Right lobe of liver (tissue), 6 donors: Measurements from ENCODE around the gene PPCDC. TPM values are rescaled to one million over a fixed set of nuclear protein-coding genes. Genes with fewer than 3 reads are reported as not detected.

Source experiments
- ATAC-seq, 4 donors: fragments of 200-7000 bp; cut with Tn5 transposase; one replicate each; pipeline ENCODE4 v1.9.1; 2020; ENCODE audit warnings: mild to moderate bottlenecking in 4 of 4, moderate library complexity in 4 of 4
- DNase-seq, 3 donors: peaks; one replicate each; pipeline ENCODE4 v3.0.0-alpha.2; 2020
- H3K27ac ChIP-seq, 3 donors: fragments of 200-600 bp; one replicate each; pipeline ENCODE4 v1.8.0; 2022
- H3K27me3 ChIP-seq, 2 donors: fragments of 200-600 bp; one replicate each; pipeline ENCODE4 v1.8.0; 2022
- H3K36me3 ChIP-seq, 4 donors: fragments of 200-600 bp; sonication (generic) in 1 of 4; one replicate each; pipeline versions ENCODE4 v1.5.1 to v1.8.0; 2017 to 2022; ENCODE audit warnings: control low read depth in 1 of 4
- H3K4me1 ChIP-seq, 4 donors: fragments of 200-600 bp; sonication (generic) in 1 of 4; one replicate each; pipeline versions ENCODE4 v1.5.1 to v1.8.0; 2017 to 2022; ENCODE audit warnings: control low read depth in 1 of 4
- H3K4me3 ChIP-seq, 3 donors: fragments of 200-600 bp; one replicate each; pipeline ENCODE4 v1.8.0; 2022
- H3K9me3 ChIP-seq, 4 donors: fragments of 200-600 bp; sonication (generic) in 1 of 4; one replicate each; pipeline versions ENCODE4 v1.5.1 to v1.8.0; 2017 to 2022; ENCODE audit warnings: control low read depth in 1 of 4
- POLR2A ChIP-seq: fragments of 450-650 bp; IDR thresholded peaks from one replicate; pipeline ENCODE4 v1.6.1; 2017; ENCODE audit warnings: antibody characterized with exemption, mild to moderate bottlenecking
- WGBS: methylation state at CpG from one replicate; pipeline ENCODE4 v1.1.6; 2018; ENCODE audit warnings: low coverage, low lambda C conversion rate; ENCODE audit not compliant: insufficient coverage; ENCODE audit errors: missing lambda C conversion rate; 5-methylcytosine and 5-hydroxymethylcytosine counted together
- intact Hi-C, 2 donors: fragments of 100-400 bp; cut with DNase I; formaldehyde crosslinking; loops; one replicate each; pipeline versions ENCODE4 v1.11.2 to v1.14.1; 2022
- total RNA-seq, 6 experiments: library from RNA; depleted of rRNA in 2 of 6; stranded (reverse); fragments of >200 nt in 2 of 6; fragmentation: NEBNext Ultra II Directional in 3 of 6; extraction: Animal tissue kit (Norgen Biotek cat#: 25700) in 3 of 6; gene quantifications; one replicate each; pipeline versions ENCODE4 v1.1.0 to v1.2.4, GENCODE V29; 2016 to 2023
- TF ChIP-seq, protein P1 (sequence below), 4 donors: fragments of 200-600 bp in 3 of 4; fragments of 450-650 bp in 1 of 4; IDR thresholded peaks; one replicate each; pipeline versions ENCODE4 v1.5.1 to v1.8.0; 2016 to 2022; ENCODE audit warnings: antibody characterized with exemption in 4 of 4, mild to moderate bottlenecking in 2 of 4
- donor health status: DM: no; HTN: yes; CAD: no.
- donor health status: DM: no; HTN: no; CAD: no.
- donor health status: DM: no; HTN: no; CAD: no.
- donor health status: DM: no; HTN: yes; CAD: no.
- donor health status: DM: no; HTN: yes; CAD: no.

PPCDC gene
- total RNA-seq, 6 experiments from 2014 or later: 5.9 to 21.5 (median 8.3) TPM

DNA sequence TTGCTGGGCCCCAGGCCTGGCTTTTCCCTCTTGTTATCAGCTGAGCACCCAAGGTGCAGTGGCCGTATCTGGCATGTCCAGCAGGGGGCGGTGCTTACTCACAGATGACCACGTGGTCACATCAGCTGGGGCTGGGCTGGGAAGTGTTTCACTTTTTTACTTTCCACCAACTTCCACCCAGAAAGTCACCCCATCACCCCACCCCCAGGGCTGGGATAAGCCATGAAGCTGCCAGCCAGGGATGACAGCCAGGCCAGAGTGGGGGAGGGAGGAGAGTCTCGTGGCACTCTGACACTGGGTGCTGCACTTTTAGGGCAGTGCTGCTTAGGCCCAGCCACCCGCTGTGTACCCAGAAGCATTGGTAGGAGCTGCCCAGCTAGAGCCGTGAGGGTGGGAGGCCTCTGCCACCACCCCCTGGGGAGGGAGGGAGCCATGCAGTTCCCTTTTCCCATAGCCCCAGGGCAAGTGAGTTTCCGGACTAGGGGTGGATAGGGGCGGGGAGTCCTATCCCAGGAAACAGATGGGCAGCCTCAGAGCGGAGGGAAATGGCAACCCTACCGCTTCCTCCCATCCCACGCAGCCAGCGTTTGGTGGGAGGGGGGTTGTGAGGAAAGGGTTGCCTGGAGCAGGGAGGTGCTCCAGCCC lies 6.1 kb downstream of the PPCDC start:
- 0% methylated on average over 4 of the region's 12 CpGs for WGBS

DNA sequence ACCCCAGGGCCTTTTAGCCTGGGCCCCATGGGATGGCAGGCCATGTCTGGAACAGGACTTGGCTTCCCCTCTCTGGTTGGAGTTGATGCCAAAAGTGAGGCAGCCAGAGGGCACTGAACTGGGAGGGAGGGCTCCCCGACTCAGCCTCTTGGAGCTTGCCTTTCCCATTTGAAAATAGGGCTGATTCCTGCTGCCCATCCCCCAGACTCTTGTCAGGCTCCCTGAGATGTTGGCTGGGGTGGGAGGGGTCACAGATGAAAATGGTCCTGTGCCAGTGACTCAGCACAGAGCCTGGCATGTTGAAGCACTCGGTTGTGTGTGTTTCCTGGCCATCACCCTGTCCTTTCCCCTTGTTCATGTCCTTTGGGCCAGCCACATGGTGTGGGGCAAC lies 6.6 kb downstream of the PPCDC start:
- intact Hi-C loops: loop anchor here in 1 of 2 donors (2.0 kb wide), 1 partner anchor 175 kb away; no protein-coding TSS in a partner anchor
- peaks cover 0 to 18% (median 2%) of the 10 kb centered on the region in 4 donors for H3K4me1 ChIP-seq
- peak overlapping the region in 1 of 3 donors; percentile 17 for H3K4me3 ChIP-seq
- ATAC-seq (peak in 1 of 4 donors; percentile 2), DNase-seq (no peak)
- no peaks in the 10 kb centered on the region for H3K9me3 ChIP-seq
- H3K36me3 ChIP-seq: no peaks in the 10 kb centered on the region
- 14% methylated on average over 2 of the region's 2 CpGs for WGBS
- peak overlapping the region in 2 of 3 donors; percentile 34 to 47 for H3K27ac ChIP-seq
- no peaks in the 10 kb centered on the region for H3K27me3 ChIP-seq
- TF ChIP-seq, protein P1, sequence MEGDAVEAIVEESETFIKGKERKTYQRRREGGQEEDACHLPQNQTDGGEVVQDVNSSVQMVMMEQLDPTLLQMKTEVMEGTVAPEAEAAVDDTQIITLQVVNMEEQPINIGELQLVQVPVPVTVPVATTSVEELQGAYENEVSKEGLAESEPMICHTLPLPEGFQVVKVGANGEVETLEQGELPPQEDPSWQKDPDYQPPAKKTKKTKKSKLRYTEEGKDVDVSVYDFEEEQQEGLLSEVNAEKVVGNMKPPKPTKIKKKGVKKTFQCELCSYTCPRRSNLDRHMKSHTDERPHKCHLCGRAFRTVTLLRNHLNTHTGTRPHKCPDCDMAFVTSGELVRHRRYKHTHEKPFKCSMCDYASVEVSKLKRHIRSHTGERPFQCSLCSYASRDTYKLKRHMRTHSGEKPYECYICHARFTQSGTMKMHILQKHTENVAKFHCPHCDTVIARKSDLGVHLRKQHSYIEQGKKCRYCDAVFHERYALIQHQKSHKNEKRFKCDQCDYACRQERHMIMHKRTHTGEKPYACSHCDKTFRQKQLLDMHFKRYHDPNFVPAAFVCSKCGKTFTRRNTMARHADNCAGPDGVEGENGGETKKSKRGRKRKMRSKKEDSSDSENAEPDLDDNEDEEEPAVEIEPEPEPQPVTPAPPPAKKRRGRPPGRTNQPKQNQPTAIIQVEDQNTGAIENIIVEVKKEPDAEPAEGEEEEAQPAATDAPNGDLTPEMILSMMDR (IDR thresholded peaks at IDR 0.05): no peak
- TF ChIP-seq POLR2A: no peak

More for the DNA sequence above, 6.1 kb downstream of the PPCDC start:
- Histone ChIP-seq H3K27ac (peak overlapping the region in 2 of 3 donors; percentile 34 to 47), H3K36me3 (no peaks in the 10 kb centered on the region), H3K4me1 (peaks cover 0 to 23% (median 5%) of the 10 kb centered on the region in 4 donors), H3K4me3 (peak overlapping the region in 1 of 3 donors; percentile 17), H3K27me3 (no peaks in the 10 kb centered on the region), H3K9me3 (no peaks in the 10 kb centered on the region)
- TF ChIP-seq POLR2A: peak; percentile 27
- TF ChIP-seq, protein P1 (IDR thresholded peaks at IDR 0.05): peak; percentile 90 to 97 (median 94)
- intact Hi-C loops: loop anchor here (2.0 to 10.0 kb wide), 3 partner anchors 175 to 275 kb away; no protein-coding TSS in a partner anchor
- DNase-seq (peak; percentile 92 to 94 (median 93)), ATAC-seq (peak; percentile 88 to 95 (median 90))

DNA sequence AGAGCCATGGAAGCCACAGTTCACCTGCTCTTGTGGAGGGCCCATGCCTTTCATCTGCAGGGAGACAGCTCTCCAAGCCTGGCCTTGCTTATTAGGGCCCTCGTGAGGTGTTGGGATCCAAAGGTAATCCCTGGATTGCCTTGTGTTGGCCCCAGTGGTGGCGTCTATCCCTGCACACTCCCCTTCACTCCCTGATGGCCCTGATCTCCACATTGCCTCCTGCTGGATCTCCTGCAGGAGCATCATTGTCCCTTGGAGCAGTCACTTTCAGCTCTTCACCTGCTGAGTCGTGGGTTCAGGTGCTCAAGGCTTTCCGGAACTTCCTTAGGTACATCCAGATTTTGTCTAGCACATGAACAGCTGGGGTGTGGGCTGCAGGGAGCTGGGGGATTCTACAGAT lies 7.0 kb downstream of the PPCDC start:
- H3K4me1 ChIP-seq: peaks cover 0 to 14% (median under 1%) of the 10 kb centered on the region in 4 donors
- intact Hi-C loops: loop anchor here in 1 of 2 donors (2.0 kb wide), 1 partner anchor 174 kb away; no protein-coding TSS in a partner anchor
- ATAC-seq (no peak), DNase-seq (no peak)
- no CpG with 5 or more reads among the region's 4 CpGs for WGBS
- H3K36me3 ChIP-seq: no peaks in the 10 kb centered on the region
- peak overlapping the region in 1 of 3 donors; percentile 34 for H3K27ac ChIP-seq
- no peak overlapping the region for H3K4me3 ChIP-seq
- no peaks in the 10 kb centered on the region for H3K27me3 ChIP-seq
- H3K9me3 ChIP-seq: no peaks in the 10 kb centered on the region
- TF ChIP-seq, protein P1 (IDR thresholded peaks at IDR 0.05): no peak
- no peak for TF ChIP-seq POLR2A

DNA sequence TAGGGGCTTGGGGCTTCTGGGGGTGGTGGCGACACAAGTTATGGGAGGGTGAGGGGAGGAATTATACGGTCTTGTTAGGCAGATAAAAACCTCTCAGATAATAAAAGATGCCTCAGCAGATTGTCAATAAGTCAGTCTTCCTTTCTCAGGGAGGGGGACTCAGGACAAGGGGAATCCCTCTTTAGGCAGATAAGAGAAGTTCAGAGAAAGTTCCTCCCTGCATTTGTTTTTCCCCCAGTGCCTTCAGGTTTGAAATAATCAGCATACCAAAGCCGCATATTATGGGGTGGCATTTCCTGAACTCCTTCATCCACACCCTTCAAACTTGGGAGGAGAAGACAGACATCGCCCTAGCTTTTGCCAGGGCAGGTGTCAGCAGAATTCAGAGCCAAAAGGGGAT lies 8.5 kb downstream of the PPCDC start:
- Histone ChIP-seq H3K4me3 (no peak overlapping the region), H3K27ac (no peak overlapping the region), H3K4me1 (peaks cover 0 to 11% (median 0%) of the 10 kb centered on the region in 4 donors), H3K36me3 (no peaks in the 10 kb centered on the region), H3K27me3 (no peaks in the 10 kb centered on the region), H3K9me3 (no peaks in the 10 kb centered on the region)
- no peak for TF ChIP-seq POLR2A
- TF ChIP-seq, protein P1 (IDR thresholded peaks at IDR 0.05): no peak
- DNase-seq (no peak), ATAC-seq (no peak)
- intact Hi-C loops: loop anchor here in 1 of 2 donors (2.0 kb wide), 1 partner anchor 173 kb away; no protein-coding TSS in a partner anchor
- 55% methylated on average over 4 of the region's 4 CpGs for WGBS
